GM12874 (cell line): ENCODE measurements around the gene SMCP.
A peak's percentile ranks its signal among the peaks of the same experiment; 100 is the strongest.

Experiments
- TF ChIP-seq, protein P1 (sequence below): IDR thresholded peaks from 2 replicates; pipeline ENCODE4 v1.5.1; 2011; ENCODE audit warnings: low read depth, mild to moderate bottlenecking, control low read depth, low read length, moderate library complexity; ENCODE audit not compliant: insufficient read depth

Gene SMCP

DNA sequence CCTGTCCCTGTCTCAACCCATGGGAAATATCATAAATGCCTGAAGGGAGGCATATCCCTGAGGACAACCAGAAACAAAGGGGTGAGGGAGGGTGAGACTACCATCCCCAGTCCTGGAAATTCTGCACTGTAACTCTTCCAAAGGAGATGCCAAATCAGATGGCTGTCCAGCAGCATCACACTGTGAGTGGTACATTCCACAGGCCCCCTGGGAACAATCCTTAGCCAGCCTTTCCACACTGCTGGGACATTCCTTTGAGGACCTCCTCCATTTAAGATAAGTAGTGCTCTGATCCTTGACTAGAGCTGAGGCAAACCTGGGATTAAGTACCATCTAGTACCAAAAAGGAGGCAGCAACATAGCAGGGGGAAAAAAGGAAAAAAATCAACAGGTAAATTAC is 40.9 kb downstream of the SMCP start:
- TF ChIP-seq, protein P1, sequence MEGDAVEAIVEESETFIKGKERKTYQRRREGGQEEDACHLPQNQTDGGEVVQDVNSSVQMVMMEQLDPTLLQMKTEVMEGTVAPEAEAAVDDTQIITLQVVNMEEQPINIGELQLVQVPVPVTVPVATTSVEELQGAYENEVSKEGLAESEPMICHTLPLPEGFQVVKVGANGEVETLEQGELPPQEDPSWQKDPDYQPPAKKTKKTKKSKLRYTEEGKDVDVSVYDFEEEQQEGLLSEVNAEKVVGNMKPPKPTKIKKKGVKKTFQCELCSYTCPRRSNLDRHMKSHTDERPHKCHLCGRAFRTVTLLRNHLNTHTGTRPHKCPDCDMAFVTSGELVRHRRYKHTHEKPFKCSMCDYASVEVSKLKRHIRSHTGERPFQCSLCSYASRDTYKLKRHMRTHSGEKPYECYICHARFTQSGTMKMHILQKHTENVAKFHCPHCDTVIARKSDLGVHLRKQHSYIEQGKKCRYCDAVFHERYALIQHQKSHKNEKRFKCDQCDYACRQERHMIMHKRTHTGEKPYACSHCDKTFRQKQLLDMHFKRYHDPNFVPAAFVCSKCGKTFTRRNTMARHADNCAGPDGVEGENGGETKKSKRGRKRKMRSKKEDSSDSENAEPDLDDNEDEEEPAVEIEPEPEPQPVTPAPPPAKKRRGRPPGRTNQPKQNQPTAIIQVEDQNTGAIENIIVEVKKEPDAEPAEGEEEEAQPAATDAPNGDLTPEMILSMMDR: no peak

DNA sequence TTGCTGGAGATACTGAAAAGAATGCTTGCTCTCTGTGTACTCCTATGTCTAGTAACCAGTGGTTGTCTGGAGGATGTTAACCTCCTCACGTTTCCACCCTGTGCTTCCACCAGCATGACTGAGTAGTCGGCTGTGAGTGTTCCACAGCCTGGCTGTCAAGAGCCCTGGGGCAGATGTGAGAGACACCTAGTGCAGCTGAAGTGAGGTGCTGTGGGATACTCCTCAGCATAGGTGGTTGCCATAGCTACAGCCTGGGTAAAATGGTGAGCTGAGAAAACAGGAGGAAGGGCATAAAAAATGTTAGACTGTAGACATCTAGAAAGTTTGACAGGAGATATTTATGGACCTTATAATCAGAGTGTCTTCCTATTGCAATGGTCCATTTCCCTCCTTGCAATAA is 46.1 kb downstream of the SMCP start:
- TF ChIP-seq, protein P1: no peak

DNA sequence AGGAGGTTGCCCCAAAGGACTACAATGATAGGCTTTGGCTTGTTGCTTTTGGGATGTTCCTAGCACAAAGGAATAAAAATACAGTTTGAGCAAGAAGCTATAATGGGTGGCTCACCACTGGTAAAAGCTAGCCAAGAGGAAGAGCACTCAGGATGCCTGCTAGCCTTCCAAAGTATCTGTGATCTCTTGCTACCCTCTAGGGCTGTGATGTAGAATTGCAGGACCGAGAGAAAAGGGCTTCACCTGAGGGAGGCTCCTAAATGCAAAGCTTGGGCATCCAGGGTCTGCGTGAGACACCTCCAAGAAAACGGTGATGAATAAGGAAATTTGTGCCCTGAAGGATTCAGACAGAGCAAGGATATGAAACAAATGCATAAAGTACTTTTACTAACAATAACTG is 48.0 kb downstream of the SMCP start:
- TF ChIP-seq, protein P1: peak; percentile 63

DNA sequence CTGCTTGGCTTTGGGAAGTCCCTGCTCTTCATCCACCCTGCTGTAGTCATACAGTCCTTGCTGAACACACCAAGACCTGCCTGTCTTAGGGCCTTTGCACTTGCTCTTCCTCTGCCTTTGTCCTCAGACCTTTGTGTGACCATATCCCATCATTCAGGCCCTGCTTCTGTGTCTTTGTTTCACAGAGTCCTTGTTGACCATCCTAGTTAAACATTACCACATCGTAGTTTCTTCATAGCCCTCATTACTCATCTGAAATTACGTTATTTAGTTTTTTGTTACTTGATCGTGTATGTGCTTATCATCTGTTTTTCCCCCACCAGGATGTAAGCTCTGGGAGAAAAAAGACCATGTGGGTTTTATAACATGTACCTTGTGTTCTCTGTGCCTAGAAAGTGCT is 50.5 kb downstream of the SMCP start:
- TF ChIP-seq, protein P1: no peak

DNA sequence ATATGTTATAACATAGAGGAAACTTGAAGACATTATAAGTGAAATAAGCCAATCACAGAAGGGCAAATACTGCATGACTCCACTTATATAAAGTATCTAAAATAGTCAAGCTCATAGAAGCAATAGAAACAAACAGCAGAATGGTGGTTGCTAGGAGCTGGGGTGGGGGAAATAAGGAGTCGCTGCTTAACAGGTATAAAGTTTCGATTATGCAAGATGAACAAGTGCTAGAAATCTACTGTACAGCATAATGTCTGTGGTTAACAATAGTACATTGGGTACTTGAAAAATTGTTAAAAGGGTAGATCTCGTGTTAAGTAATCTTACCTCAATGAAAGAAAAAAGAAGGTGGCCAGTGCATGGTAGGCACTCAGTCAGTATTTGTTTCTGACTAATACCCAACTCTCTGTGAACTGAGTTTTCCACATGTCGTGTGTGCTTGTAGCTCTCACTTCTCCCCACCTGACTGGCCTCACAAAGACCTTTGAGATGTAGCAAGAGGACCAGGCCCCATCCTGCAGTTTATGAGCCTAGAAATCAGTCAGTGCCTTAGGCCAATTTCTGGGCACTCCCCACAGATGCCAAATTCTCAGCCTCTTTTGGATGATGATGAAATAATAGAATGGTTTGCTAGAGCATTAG is 54.2 kb downstream of the SMCP start:
- TF ChIP-seq, protein P1: no peak

DNA sequence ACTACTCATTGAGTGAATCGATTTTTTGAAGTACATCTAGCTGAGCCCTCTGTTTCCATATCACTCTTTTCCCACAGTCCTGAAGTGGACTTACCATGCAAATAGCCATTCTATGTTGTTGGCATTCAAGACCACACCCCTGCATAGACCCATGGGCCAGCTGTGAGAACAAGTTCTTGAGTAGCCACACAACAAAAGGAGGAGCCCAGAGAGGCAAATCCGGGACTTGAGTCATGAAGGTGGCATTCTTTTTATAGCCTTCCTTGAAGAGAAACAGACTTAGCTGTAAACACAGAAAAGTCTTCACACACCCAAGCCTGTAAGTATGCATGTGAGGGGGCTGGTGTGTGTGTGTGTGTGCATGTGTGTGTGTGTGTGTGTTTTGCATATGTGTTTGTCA is 55.1 kb downstream of the SMCP start:
- TF ChIP-seq, protein P1: no peak
